Measurements from ENCODE around the gene GMPR2.

DNA sequence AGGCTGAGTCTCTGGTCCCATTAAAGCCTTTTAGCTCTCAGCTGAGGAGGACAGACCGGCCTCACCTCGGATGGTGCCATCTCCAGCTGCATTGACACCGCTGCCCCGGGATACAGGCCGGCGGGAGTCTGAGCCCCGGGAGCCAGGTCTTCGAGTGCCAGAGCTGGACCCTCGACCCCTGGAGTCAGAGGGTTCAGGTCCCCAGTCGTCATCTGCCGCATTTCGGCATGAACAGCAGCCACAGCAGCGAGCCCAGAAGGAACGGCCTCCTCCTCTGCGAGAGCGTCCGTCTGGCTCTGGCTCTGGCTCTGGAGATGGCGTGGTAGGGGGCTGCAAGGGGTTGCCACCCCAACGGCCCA, 29.2 kb downstream of the GMPR2 start:
- TF ChIP-seq KAT2B (IDR thresholded peaks at IDR 0.05; ENCODE audit: borderline replicate concordance, low read depth, low read length), result no peak
- TF ChIP-seq TBX3 (IDR thresholded peaks at IDR 0.05; ENCODE audit: borderline replicate concordance), result no peak
- no peak for TF ChIP-seq NFYB (CRISPR knock-in tag; IDR thresholded peaks at IDR 0.05)
- TF ChIP-seq SRSF4 (IDR thresholded peaks at IDR 0.05; ENCODE audit: low read depth, low read length, poor library complexity, severe bottlenecking), result no peak
- TF ChIP-seq, protein P1, sequence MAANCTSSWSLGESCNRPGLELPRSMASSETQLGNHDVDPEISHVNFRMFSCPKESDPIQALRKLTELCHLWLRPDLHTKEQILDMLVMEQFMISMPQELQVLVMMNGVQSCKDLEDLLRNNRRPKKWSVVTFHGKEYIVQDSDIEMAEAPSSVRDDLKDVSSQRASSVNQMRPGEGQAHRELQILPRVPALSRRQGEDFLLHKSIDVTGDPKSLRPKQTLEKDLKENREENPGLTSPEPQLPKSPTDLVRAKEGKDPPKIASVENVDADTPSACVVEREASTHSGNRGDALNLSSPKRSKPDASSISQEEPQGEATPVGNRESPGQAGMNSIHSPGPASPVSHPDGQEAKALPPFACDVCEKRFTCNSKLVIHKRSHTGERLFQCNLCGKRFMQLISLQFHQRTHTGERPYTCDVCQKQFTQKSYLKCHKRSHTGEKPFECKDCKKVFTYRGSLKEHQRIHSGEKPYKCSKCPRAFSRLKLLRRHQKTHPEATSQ (CRISPR knock-in tag; IDR thresholded peaks at IDR 0.05; ENCODE audit: borderline replicate concordance), result no peak
- TF ChIP-seq CHD4 (IDR thresholded peaks at IDR 0.05; ENCODE audit: borderline replicate concordance, low read length), result no peak
- no peak for TF ChIP-seq POLR2AphosphoS5 (IDR thresholded peaks at IDR 0.05; ENCODE audit: low read depth, low read length)
- TF ChIP-seq, protein P2, sequence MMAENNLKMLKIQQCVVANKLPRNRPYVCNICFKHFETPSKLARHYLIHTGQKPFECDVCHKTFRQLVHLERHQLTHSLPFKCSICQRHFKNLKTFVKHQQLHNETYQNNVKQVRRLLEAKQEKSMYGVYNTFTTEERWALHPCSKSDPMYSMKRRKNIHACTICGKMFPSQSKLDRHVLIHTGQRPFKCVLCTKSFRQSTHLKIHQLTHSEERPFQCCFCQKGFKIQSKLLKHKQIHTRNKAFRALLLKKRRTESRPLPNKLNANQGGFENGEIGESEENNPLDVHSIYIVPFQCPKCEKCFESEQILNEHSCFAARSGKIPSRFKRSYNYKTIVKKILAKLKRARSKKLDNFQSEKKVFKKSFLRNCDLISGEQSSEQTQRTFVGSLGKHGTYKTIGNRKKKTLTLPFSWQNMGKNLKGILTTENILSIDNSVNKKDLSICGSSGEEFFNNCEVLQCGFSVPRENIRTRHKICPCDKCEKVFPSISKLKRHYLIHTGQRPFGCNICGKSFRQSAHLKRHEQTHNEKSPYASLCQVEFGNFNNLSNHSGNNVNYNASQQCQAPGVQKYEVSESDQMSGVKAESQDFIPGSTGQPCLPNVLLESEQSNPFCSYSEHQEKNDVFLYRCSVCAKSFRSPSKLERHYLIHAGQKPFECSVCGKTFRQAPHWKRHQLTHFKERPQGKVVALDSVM (CRISPR knock-in tag; IDR thresholded peaks at IDR 0.05), result no peak
- no peak for TF ChIP-seq YY1 (IDR thresholded peaks at IDR 0.05; ENCODE audit: insufficient read depth, insufficient replicate concordance, low read depth, low read length)
- no peak for TF ChIP-seq MYC (CRISPR knock-in tag; IDR thresholded peaks at IDR 0.05; ENCODE audit: borderline replicate concordance)
